GM21825 (cell line): ENCODE data around the gene WNT1.

Source experiments
- ATAC-seq: cut with Tn5 transposase; IDR thresholded peaks from one replicate; pipeline ENCODE4 v1.9.1; 2021; ENCODE audit warnings: mild to moderate bottlenecking, moderate library complexity; ENCODE audit not compliant: unreplicated experiment

WNT1 gene

DNA sequence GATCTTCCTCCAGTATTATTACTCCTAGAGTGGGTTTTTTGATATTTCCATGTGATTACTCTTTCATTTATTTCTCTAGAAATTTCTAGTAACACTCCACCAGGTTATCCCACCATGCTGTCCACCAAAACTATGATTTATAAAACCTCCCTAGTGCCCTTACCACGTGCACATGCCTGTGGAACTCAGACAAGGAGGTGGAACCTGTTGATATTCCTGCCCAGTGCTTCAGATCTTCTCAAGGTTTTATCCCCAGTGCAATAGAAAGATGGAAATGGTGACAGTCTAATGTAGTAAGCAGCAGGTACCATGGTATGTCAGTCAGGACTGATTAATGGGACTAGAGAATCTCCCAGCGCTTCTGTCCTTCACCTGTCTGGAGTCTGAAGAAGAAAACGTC, 17.3 kb upstream of the WNT1 start:
- no peak for ATAC-seq

DNA sequence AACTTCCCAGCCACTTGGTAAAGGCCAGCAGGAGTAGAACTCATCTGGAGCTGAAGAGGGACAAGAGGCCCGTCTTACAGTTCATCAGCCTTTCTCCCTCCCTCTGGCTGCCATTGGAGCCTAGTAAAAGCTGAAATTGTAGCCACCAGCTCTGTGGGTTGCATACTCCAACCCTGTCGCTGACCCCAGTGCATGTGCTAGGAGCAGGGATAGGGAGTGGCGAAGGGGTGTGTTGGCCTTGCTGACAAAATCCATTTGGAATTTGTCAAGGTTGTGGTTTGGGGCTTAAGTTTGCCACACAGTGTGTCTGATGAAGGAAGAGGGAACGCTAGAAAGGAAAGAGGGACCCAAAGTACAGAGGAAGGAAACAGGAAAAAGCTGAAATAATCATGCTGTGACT, 16.8 kb upstream of the WNT1 start:
- ATAC-seq = no peak

DNA sequence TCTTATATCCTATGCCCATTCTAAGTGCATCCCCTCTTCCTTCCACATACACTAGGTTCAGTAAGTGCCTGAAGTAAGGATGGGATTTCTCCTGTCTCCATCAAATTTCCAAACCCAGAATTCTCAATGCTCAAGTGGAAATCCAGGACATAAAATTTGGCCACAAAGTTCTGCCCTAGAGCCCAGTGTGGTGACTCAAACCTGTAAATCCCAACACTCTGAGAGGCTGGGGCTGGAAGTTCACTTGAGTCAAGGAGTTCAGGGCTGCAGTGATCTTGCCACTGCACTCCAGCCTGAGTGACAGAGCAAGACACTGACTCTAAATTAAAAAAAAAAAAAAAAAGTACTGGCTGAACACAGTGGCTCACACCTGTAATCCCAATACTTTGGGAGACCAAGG, 16.3 kb upstream of the WNT1 start:
- ATAC-seq = no peak

DNA sequence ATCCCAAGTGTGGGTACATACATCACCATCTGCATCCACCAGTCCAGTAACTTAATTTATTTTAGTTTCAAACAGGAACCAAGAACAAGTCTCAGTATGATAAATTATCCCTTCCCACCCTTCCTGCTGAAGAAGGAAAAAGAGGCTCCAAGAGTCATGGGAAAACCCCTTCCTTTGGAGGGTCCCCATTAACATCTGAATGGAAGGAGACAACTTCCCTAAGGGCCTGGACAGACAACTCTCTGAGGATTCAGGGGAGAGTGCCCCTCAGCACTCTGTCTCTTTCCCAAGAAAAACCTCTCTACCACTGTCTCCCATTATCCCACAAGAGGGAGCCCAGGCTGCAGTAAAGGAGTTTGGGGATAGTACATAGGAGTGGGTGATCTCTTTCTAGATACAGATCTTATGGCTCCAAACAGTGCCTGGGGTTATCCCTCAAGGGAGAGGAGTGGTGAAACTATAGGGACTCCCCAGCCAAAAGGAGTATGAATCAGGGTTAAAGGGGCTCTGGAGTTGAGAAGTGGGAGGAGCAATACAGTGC, 12.8 kb upstream of the WNT1 start:
- no peak for ATAC-seq

DNA sequence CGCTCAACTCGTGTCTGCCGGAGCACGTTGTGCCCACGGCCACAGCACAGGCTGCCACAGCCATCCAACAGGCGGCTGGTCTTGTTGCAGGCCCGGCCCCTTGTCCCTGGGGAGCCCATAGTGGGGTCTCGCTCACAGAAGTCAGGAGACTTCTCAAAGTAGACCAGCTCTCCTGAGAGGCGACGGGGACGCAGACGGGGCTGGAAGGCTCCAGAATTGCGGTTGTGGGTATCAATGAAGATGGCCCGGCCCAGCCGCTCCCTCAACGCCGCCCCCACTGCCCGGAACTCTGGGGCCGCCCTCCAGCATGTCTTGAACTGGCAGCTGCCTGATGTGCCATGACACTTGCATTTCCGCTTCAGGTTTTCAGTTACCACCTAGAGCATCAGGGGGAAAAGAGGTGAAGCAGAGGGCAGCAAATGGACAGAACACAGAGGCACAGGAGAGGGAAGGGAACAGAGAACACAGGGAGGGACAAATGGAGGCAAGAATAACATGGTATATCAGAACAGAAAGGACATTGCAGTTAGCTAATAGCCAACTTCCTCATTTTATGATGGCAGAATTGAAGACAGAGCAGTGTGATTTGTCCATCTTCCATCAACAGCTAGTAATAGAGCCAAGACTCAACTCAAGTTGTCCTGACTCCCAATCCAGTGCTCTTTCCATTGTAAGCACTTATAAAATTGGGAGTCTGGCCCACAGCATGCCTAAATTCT, 11.8 kb upstream of the WNT1 start:
- no peak for ATAC-seq

DNA sequence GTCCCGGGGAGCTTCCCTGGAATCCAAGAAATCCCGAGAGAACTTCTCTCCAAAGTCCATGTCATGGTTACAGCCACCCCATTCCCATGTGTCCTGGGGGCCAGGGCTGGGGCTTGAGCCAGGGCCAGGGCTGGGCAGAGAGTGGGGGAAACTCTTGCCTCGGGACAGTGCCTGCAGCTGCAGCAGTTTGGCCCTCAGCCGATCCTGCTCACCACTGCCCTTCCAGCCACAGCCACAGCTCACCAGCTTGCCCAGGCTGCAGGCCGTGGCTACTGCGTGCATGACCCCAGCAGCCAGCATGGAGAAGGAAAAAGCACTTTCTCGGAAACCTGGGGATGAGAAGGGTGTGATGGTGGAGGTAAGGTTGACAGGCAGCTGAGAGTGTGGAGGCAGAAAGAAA, 10.1 kb upstream of the WNT1 start:
- no peak for ATAC-seq

GRCh38 chr12:48968467-48968866, 9.7 kb upstream of the WNT1 start:
- ATAC-seq = no peak

- ATAC-seq = no peak
Measured at GRCh38 chr12:48969160-48969771, 8.9 kb upstream of the WNT1 start.

- ATAC-seq = no peak
Measured at GRCh38 chr12:48969833-48970701, 8.1 kb upstream of the WNT1 start.

GRCh38 chr12:48970702-48971334, 7.3 kb upstream of the WNT1 start:
- no peak for ATAC-seq

DNA sequence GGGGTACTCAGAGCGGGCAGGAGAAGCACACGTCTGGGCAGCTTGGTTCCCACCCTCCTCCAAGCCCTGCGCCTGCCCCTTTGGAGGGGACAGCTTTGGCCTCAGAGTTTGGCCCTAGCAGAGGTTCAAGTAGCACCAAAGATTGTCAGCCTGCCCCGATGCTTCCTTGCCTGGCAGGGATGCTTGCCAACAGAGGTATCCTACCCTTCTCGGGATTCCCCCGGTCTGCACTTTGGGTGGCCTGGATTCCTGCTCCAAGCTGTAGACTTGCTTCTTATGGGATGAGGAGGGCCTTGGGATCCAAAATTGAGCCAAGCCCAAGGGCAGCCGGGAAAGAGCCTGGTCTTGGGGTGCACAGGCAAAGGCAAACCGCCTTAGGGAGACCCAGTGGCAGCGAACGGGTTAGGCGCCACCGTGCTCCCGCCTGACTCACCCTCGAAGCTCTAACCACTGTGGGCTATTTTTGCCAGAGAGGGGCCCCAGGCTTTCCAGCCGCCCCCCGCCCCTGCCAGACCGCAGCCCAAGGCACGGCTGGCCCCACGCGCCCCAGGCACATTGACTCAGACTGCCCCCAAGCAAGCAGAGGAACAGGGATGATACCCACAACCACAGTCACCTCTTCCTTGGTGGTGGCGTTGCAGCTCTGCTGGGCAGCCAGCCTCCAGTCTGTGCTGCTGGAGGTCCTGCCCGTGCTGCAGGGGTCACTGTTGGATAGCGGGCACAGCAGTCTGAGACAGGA, 5.7 kb upstream of the WNT1 start:
- no peak for ATAC-seq

GRCh38 chr12:48972952-48973483, 5.1 kb upstream of the WNT1 start:
- ATAC-seq = no peak

- ATAC-seq = no peak
Measured at GRCh38 chr12:48973531-48973930, 4.6 kb upstream of the WNT1 start.

DNA sequence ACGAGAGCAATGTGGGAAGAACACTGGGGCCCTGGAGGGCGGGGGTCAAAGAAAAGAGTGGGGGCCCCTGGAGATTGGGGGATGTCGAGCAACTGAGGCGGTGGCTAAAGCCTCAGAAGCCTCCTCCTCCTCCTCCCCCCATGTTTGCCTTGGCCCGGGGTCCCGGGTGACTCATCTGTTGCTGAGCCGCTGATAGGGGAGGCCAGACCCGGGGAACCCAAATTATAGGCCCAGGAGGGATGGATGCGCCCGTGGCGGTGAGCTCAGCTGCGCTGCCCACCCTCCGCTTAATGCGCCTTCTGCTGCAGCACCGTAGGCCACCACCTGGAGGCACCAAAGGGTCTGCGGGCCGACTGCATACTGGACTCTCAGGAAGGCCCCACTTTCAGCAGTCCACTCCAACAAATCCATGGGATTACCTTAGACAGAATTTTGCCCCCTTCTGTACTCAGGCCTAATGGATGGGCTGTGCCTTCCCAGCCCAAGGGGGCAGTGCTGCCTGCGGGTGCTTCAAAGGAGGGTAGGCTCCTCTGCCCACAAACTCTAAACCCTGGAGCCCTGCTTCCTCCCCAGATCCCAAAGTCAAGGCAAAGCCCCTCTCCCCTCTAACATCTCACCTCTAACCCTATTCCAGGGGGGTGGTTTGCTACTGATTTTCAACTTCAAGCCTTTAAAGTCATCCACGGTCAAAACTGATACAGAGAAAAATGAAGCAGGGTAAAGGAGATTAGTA, 4.0 kb upstream of the WNT1 start:
- no peak for ATAC-seq

- ATAC-seq = peak; percentile 45
Measured at GRCh38 chr12:48977290-48978281, 536 bp upstream of the WNT1 start.

- no peak for ATAC-seq
Measured at GRCh38 chr12:48978741-48979601, 849 bp downstream of the WNT1 start.

GRCh38 chr12:48979602-48980388, 1.7 kb downstream of the WNT1 start:
- ATAC-seq = no peak
